Activated CD8-positive, alpha-beta memory T cell treated with anti-CD3 and anti-CD28 coated beads, Interleukin-2, amount 10 ng/mL, durations not matched to agents 7 days and 5 days (primary cell): ENCODE data around the gene DSG2. TPM values are rescaled to one million over a fixed set of nuclear protein-coding genes. Genes with fewer than 3 reads are reported as not detected.
"Not testable (repeated sequence)": the region's sequence is repeated elsewhere in the genome, so short reads cannot be mapped to it uniquely, and the experiment has no call there.

Experiments used
- ATAC-seq: fragments of 150-1000 bp; cut with Tn5 transposase; one replicate; pipeline ENCODE4 v1.10.0; 2021; ENCODE audit warnings: moderate library complexity
- CTCF ChIA-PET: fragments of 350-600 bp; sonication (Branson Sonifier 250); formaldehyde crosslinking; loops from one replicate; lab custom pipeline; 2021; ENCODE audit warnings: antibody characterized with exemption; lab: Charles Lee
- DNase-seq: peaks from one replicate; pipeline ENCODE4 v3.0.0-alpha.2; 2020
- H3K27ac Mint-ChIP-seq: one replicate; pipeline ENCODE4 v1.8.0; 2021; ENCODE audit warnings: mild to moderate bottlenecking, mixed read lengths
- H3K27me3 Mint-ChIP-seq: one replicate; pipeline ENCODE4 v1.8.0; 2021; ENCODE audit warnings: mixed read lengths
- H3K36me3 Mint-ChIP-seq: one replicate; pipeline ENCODE4 v1.8.0; 2021; ENCODE audit warnings: mild to moderate bottlenecking, mixed read lengths
- H3K4me1 Mint-ChIP-seq: one replicate; pipeline ENCODE4 v1.8.0; 2021; ENCODE audit warnings: mixed read lengths
- H3K4me3 Mint-ChIP-seq: one replicate; pipeline ENCODE4 v1.8.0; 2021; ENCODE audit warnings: mild to moderate bottlenecking, moderate library complexity, mixed read lengths
- H3K9me3 Mint-ChIP-seq: one replicate; pipeline ENCODE4 v1.8.0; 2022; ENCODE audit warnings: low read depth, mixed read lengths
- total RNA-seq, 2 experiments: library from RNA; stranded (reverse); gene quantifications; one replicate each; pipeline ENCODE4 v1.2.3, GENCODE V29; 2021

The DSG2 gene
- total RNA-seq, 2 experiments from 2014 or later = 0.09 to 0.35 TPM

GRCh38 chr18:31491586-31491985 is 6.4 kb upstream of the DSG2 start:
- no peaks in the 10 kb centered on the region for H3K9me3 Mint-ChIP-seq
- DNase-seq (no peak), ATAC-seq (no peak)
- H3K4me3 Mint-ChIP-seq = no peak overlapping the region
- H3K27me3 Mint-ChIP-seq = peaks cover 8% of the 10 kb centered on the region
- H3K27ac Mint-ChIP-seq = no peak overlapping the region
- no peaks in the 10 kb centered on the region for H3K36me3 Mint-ChIP-seq
- CTCF ChIA-PET = no interaction called here
- H3K4me1 Mint-ChIP-seq = no peaks in the 10 kb centered on the region

GRCh38 chr18:31492671-31493070 is 5.3 kb upstream of the DSG2 start:
- CTCF ChIA-PET = no interaction called here
- H3K36me3 Mint-ChIP-seq = no peaks in the 10 kb centered on the region
- no peak overlapping the region for H3K4me3 Mint-ChIP-seq
- DNase-seq (no peak), ATAC-seq (no peak)
- H3K4me1 Mint-ChIP-seq = no peaks in the 10 kb centered on the region
- no peaks in the 10 kb centered on the region for H3K9me3 Mint-ChIP-seq
- peaks cover 16% of the 10 kb centered on the region for H3K27me3 Mint-ChIP-seq
- H3K27ac Mint-ChIP-seq = no peak overlapping the region

GRCh38 chr18:31493171-31493570 is 4.8 kb upstream of the DSG2 start:
- CTCF ChIA-PET = no interaction called here
- H3K4me3 Mint-ChIP-seq = no peak overlapping the region

GRCh38 chr18:31493941-31494340 is 4.0 kb upstream of the DSG2 start:
- no peaks in the 10 kb centered on the region for H3K36me3 Mint-ChIP-seq
- H3K9me3 Mint-ChIP-seq = no peaks in the 10 kb centered on the region
- H3K27me3 Mint-ChIP-seq = peaks cover 23% of the 10 kb centered on the region
- ATAC-seq (no peak), DNase-seq (no peak)
- H3K4me3 Mint-ChIP-seq = no peak overlapping the region
- CTCF ChIA-PET = no interaction called here
- no peak overlapping the region for H3K27ac Mint-ChIP-seq
- H3K4me1 Mint-ChIP-seq = peaks cover 2% of the 10 kb centered on the region

More at GRCh38 chr18:31493171-31493570, 4.8 kb upstream of the DSG2 start:
- Mint-ChIP-seq H3K27me3 (peaks cover 17% of the 10 kb centered on the region), H3K4me1 (no peaks in the 10 kb centered on the region), H3K9me3 (no peaks in the 10 kb centered on the region), H3K36me3 (no peaks in the 10 kb centered on the region), H3K27ac (no peak overlapping the region)
- DNase-seq = no peak
- ATAC-seq = no peak

- ATAC-seq, CTCF ChIA-PET, H3K4me1 Mint-ChIP-seq, H3K9me3 Mint-ChIP-seq, DNase-seq, H3K4me3 Mint-ChIP-seq, H3K27ac Mint-ChIP-seq, H3K36me3 Mint-ChIP-seq: not testable (repeated sequence)
- peaks cover 30% of the 10 kb centered on the region for H3K27me3 Mint-ChIP-seq
Observed at GRCh38 chr18:31494705-31495244, 3.2 kb upstream of the DSG2 start.

- no peak for DNase-seq
- peaks cover 2% of the 10 kb centered on the region for H3K4me1 Mint-ChIP-seq
Observed at GRCh38 chr18:31497404-31497835, 557 bp upstream of the DSG2 start.

GRCh38 chr18:31498574-31499524 is 872 bp downstream of the DSG2 start:
- ATAC-seq = no peak
- no peak for DNase-seq
- Mint-ChIP-seq H3K27ac (no peak overlapping the region), H3K4me3 (peak overlapping the region; percentile 50), H3K27me3 (peaks cover 34% of the 10 kb centered on the region), H3K36me3 (no peaks in the 10 kb centered on the region), H3K9me3 (no peaks in the 10 kb centered on the region), H3K4me1 (peaks cover 2% of the 10 kb centered on the region)
- CTCF ChIA-PET = no interaction called here

More at GRCh38 chr18:31497404-31497835, 557 bp upstream of the DSG2 start:
- H3K27ac Mint-ChIP-seq = no peak overlapping the region
- CTCF ChIA-PET = no interaction called here
- no peaks in the 10 kb centered on the region for H3K9me3 Mint-ChIP-seq
- ATAC-seq = peak; percentile 30
- H3K4me3 Mint-ChIP-seq = no peak overlapping the region
- H3K27me3 Mint-ChIP-seq = peaks cover 34% of the 10 kb centered on the region
- H3K36me3 Mint-ChIP-seq = no peaks in the 10 kb centered on the region

- Mint-ChIP-seq H3K27me3 (peaks cover 32% of the 10 kb centered on the region), H3K9me3 (no peaks in the 10 kb centered on the region), H3K36me3 (no peaks in the 10 kb centered on the region), H3K27ac (no peak overlapping the region), H3K4me1 (peaks cover 2% of the 10 kb centered on the region), H3K4me3 (no peak overlapping the region)
- DNase-seq = no peak
- no peak for ATAC-seq
- CTCF ChIA-PET = no interaction called here
Observed at GRCh38 chr18:31500051-31500688, 2.2 kb downstream of the DSG2 start.

- DNase-seq (no peak), ATAC-seq (no peak)
- H3K4me1 Mint-ChIP-seq = peaks cover 2% of the 10 kb centered on the region
- no peak overlapping the region for H3K27ac Mint-ChIP-seq
- H3K27me3 Mint-ChIP-seq = peaks cover 20% of the 10 kb centered on the region
- H3K9me3 Mint-ChIP-seq = no peaks in the 10 kb centered on the region
- no peak overlapping the region for H3K4me3 Mint-ChIP-seq
- H3K36me3 Mint-ChIP-seq = no peaks in the 10 kb centered on the region
- CTCF ChIA-PET = no interaction called here
Observed at GRCh38 chr18:31503011-31503410, 5.0 kb downstream of the DSG2 start.

GRCh38 chr18:31504455-31505147 is 6.6 kb downstream of the DSG2 start:
- Mint-ChIP-seq H3K27ac (no peak overlapping the region), H3K27me3 (peaks cover 7% of the 10 kb centered on the region), H3K36me3 (no peaks in the 10 kb centered on the region), H3K9me3 (no peaks in the 10 kb centered on the region), H3K4me1 (no peaks in the 10 kb centered on the region), H3K4me3 (no peak overlapping the region)
- ATAC-seq = no peak
- no peak for DNase-seq
- CTCF ChIA-PET = no interaction called here

GRCh38 chr18:31505156-31505555 is 7.2 kb downstream of the DSG2 start:
- H3K27me3 Mint-ChIP-seq = peaks cover 4% of the 10 kb centered on the region
- no peak overlapping the region for H3K4me3 Mint-ChIP-seq
- no peaks in the 10 kb centered on the region for H3K36me3 Mint-ChIP-seq
- CTCF ChIA-PET = no interaction called here
- no peak for DNase-seq
- no peaks in the 10 kb centered on the region for H3K9me3 Mint-ChIP-seq
- H3K4me1 Mint-ChIP-seq = no peaks in the 10 kb centered on the region
- H3K27ac Mint-ChIP-seq = no peak overlapping the region
- no peak for ATAC-seq

- CTCF ChIA-PET = no interaction called here
- Mint-ChIP-seq H3K36me3 (no peaks in the 10 kb centered on the region), H3K27me3 (no peaks in the 10 kb centered on the region), H3K27ac (no peak overlapping the region), H3K4me3 (no peak overlapping the region), H3K4me1 (no peaks in the 10 kb centered on the region), H3K9me3 (no peaks in the 10 kb centered on the region)
- DNase-seq = no peak
- no peak for ATAC-seq
Observed at GRCh38 chr18:31506024-31506742, 8.2 kb downstream of the DSG2 start.

GRCh38 chr18:31507124-31507523 is 9.1 kb downstream of the DSG2 start:
- H3K27me3 Mint-ChIP-seq, H3K4me1 Mint-ChIP-seq, ATAC-seq, H3K4me3 Mint-ChIP-seq, H3K9me3 Mint-ChIP-seq, H3K27ac Mint-ChIP-seq, DNase-seq, CTCF ChIA-PET, H3K36me3 Mint-ChIP-seq: not testable (repeated sequence)
